Lower lobe of right lung (tissue), 2 donors: ENCODE results near the gene HMGB4. TPM values are rescaled to one million over a fixed set of nuclear protein-coding genes. Genes with fewer than 3 reads are reported as not detected.

Source experiments
- ATAC-seq, 2 donors: fragments of 200-7000 bp; cut with Tn5 transposase; one replicate each; pipeline ENCODE4 v1.9.1; 2020 to 2022; ENCODE audit warnings: mild to moderate bottlenecking in 2 of 2, moderate library complexity in 2 of 2
- DNase-seq: peaks from one replicate; pipeline ENCODE4 v3.0.0-alpha.2; 2020
- H3K27ac ChIP-seq: fragments of 200-600 bp; one replicate; pipeline ENCODE4 v1.8.0; 2022
- H3K27me3 ChIP-seq: fragments of 200-600 bp; one replicate; pipeline ENCODE4 v1.8.0; 2022; ENCODE audit warnings: low read depth
- H3K36me3 ChIP-seq: fragments of 200-600 bp; one replicate; pipeline ENCODE4 v1.8.0; 2022; ENCODE audit warnings: mild to moderate bottlenecking
- H3K4me1 ChIP-seq: fragments of 200-600 bp; one replicate; pipeline ENCODE4 v1.8.0; 2022
- H3K4me3 ChIP-seq: fragments of 200-600 bp; one replicate; pipeline ENCODE4 v1.8.0; 2022; ENCODE audit warnings: mild to moderate bottlenecking
- H3K9me3 ChIP-seq: fragments of 200-600 bp; one replicate; pipeline ENCODE4 v1.8.0; 2022
- intact Hi-C: fragments of 100-400 bp; cut with DNase I; formaldehyde crosslinking; loops from one replicate; pipeline ENCODE4 v1.11.0; 2022
- total RNA-seq: library from RNA; stranded (reverse); fragmentation: NEBNext Ultra II Directional; extraction: Animal tissue kit (Norgen Biotek cat#: 25700); gene quantifications from one replicate; pipeline ENCODE4 v1.2.1, GENCODE V29; 2021
- TF ChIP-seq, protein P1 (sequence below): fragments of 200-600 bp; IDR thresholded peaks from one replicate; pipeline ENCODE4 v1.8.0; 2022; ENCODE audit warnings: antibody characterized with exemption, mild to moderate bottlenecking
- donor health status: DM: no; HTN: yes; CAD: no; lungs with severe emphysema.

HMGB4 gene
- total RNA-seq, 1 donor from 2014 or later, result not detected

DNA sequence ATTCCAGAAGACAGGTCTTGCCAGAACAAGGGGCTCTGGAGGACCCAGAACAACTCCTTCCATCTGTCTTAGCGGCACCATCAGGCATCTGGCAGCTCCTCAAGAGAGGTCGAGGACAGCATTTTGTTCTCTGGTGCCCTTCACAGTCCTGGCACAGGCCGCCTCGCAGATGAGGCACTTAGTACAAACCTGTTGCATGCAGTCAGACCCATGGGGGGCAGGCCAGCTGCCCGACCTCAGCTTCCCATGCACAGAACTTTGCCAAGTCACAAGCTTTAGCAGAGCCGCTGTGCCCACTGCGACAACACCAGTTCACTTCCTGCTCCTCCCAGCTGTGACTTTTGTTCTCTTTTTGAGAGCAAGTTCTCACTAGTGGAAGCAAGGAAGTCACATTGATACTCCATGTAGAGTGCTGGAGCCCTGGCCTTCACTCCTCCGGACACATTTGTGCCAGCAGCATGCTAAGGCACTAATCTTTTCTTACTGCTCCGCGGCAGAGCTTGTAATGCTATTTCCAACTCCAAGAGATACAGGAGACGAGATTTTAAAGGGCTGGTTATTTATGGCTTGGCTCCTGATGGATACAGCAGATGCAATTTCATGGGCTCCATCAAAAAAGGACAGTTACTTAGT, 44.6 kb downstream of the HMGB4 start:
- no peak for DNase-seq
- Histone ChIP-seq H3K4me3 (no peak overlapping the region), H3K36me3 (no peaks in the 10 kb centered on the region), H3K9me3 (no peaks in the 10 kb centered on the region), H3K27me3 (no peaks in the 10 kb centered on the region), H3K27ac (no peak overlapping the region), H3K4me1 (no peaks in the 10 kb centered on the region)
- intact Hi-C loops, result no loop called here
- TF ChIP-seq, protein P1, sequence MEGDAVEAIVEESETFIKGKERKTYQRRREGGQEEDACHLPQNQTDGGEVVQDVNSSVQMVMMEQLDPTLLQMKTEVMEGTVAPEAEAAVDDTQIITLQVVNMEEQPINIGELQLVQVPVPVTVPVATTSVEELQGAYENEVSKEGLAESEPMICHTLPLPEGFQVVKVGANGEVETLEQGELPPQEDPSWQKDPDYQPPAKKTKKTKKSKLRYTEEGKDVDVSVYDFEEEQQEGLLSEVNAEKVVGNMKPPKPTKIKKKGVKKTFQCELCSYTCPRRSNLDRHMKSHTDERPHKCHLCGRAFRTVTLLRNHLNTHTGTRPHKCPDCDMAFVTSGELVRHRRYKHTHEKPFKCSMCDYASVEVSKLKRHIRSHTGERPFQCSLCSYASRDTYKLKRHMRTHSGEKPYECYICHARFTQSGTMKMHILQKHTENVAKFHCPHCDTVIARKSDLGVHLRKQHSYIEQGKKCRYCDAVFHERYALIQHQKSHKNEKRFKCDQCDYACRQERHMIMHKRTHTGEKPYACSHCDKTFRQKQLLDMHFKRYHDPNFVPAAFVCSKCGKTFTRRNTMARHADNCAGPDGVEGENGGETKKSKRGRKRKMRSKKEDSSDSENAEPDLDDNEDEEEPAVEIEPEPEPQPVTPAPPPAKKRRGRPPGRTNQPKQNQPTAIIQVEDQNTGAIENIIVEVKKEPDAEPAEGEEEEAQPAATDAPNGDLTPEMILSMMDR, result no peak
- no peak for ATAC-seq
